Peyer's patch (tissue), 4 donors: ENCODE data around the gene VSTM4.

Experiments
- CTCF ChIP-seq, 6 experiments: fragments of 450-650 bp in 4 of 6; fragments of 200-600 bp in 2 of 6; sonication (generic) in 1 of 6; IDR thresholded peaks; one replicate each; pipeline ENCODE4 v1.5.1; 2017 to 2019; ENCODE audit warnings: antibody characterized with exemption in 6 of 6, mild to moderate bottlenecking in 3 of 6, moderate library complexity in 1 of 6
- POLR2A ChIP-seq, 2 donors: fragments of 450-650 bp; IDR thresholded peaks; one replicate each; pipeline ENCODE4 v1.5.1; 2017; ENCODE audit warnings: antibody characterized with exemption in 2 of 2, mild to moderate bottlenecking in 2 of 2, moderate library complexity in 2 of 2

- TF ChIP-seq CTCF (IDR thresholded peaks at IDR 0.05) (no peak), POLR2A (IDR thresholded peaks at IDR 0.05) (no peak)
Observed at GRCh38 chr10:49049660-49050059, 65.7 kb downstream of the VSTM4 start.
